Limb (tissue), 2 donors: Measurements from ENCODE around the gene ARL8B.
"Not testable (repeated sequence)": the region's sequence is repeated elsewhere in the genome, so short reads cannot be mapped to it uniquely, and the experiment has no call there.

ENCODE experiments used
- DNase-seq, 2 donors: peaks; one replicate each; pipeline ENCODE4 v3.0.0-alpha.2; 2016; ENCODE audit errors: extremely low spot score in 2 of 2

The ARL8B gene

GRCh38 chr3:5144316-5144994 lies 22.4 kb downstream of the ARL8B start:
- DNase-seq: no peak

- no peak for DNase-seq
These were observed 23.0 kb downstream of the ARL8B start for GRCh38 chr3:5145120-5145519.

- DNase-seq: not testable (repeated sequence)
These were observed 25.1 kb downstream of the ARL8B start for GRCh38 chr3:5147152-5147551.

GRCh38 chr3:5149306-5149880 lies 27.3 kb downstream of the ARL8B start:
- no peak for DNase-seq

GRCh38 chr3:5151586-5151985 lies 29.5 kb downstream of the ARL8B start:
- no peak for DNase-seq

GRCh38 chr3:5153074-5153473 lies 31.0 kb downstream of the ARL8B start:
- no peak for DNase-seq

- DNase-seq: no peak
These were observed 33.1 kb downstream of the ARL8B start for GRCh38 chr3:5155241-5155640.

GRCh38 chr3:5160321-5160720 lies 38.2 kb downstream of the ARL8B start:
- DNase-seq: no peak

- DNase-seq: no peak
These were observed 39.1 kb downstream of the ARL8B start for GRCh38 chr3:5160940-5161858.

- DNase-seq: no peak
These were observed 40.0 kb downstream of the ARL8B start for GRCh38 chr3:5162102-5162501.

- DNase-seq: no peak
These were observed 43.6 kb downstream of the ARL8B start for GRCh38 chr3:5165698-5166097.

GRCh38 chr3:5166846-5167245 lies 44.8 kb downstream of the ARL8B start:
- no peak for DNase-seq

- DNase-seq: no peak
These were observed 46.0 kb downstream of the ARL8B start for GRCh38 chr3:5168110-5168509.

GRCh38 chr3:5169807-5170206 lies 47.7 kb downstream of the ARL8B start:
- DNase-seq: no peak

GRCh38 chr3:5170975-5171374 lies 48.9 kb downstream of the ARL8B start:
- no peak for DNase-seq

GRCh38 chr3:5172018-5172417 lies 49.9 kb downstream of the ARL8B start:
- DNase-seq: no peak

GRCh38 chr3:5179036-5179435 lies 56.9 kb downstream of the ARL8B start:
- not testable (repeated sequence) for DNase-seq

- DNase-seq: no peak
These were observed 59.5 kb downstream of the ARL8B start for GRCh38 chr3:5181469-5182141.

- not testable (repeated sequence) for DNase-seq
These were observed 61.6 kb downstream of the ARL8B start for GRCh38 chr3:5183714-5184113.

GRCh38 chr3:5184499-5184898 lies 62.4 kb downstream of the ARL8B start:
- DNase-seq: no peak

- DNase-seq: no peak
These were observed 63.1 kb downstream of the ARL8B start for GRCh38 chr3:5185093-5185673.
